Neural cell (in vitro differentiated cells): ENCODE results near the gene MEGF11. TPM values are rescaled to one million over a fixed set of nuclear protein-coding genes. Genes with fewer than 3 reads are reported as not detected.

ENCODE experiments used
- H2AFZ ChIP-seq: fragments of 200-600, 300-800 bp; sonication (generic), shearing (Covaris generic); 2 replicates; pipeline ENCODE4 v1.6.0; 2014; ENCODE audit warnings: low read depth, mild to moderate bottlenecking, antibody characterized with exemption, low read length, moderate library complexity
- H3F3A ChIP-seq: fragments of 200-600 bp; shearing (Covaris generic); 2 replicates; pipeline ENCODE4 v1.6.1; 2016; ENCODE audit warnings: mild to moderate bottlenecking, moderate library complexity, mixed read lengths, antibody characterized with exemption, low read length; ENCODE audit not compliant: insufficient read depth, poor library complexity, severe bottlenecking
- H3K27ac ChIP-seq: fragments of 200-600, 300-800 bp; sonication (generic), shearing (Covaris generic); 2 replicates; pipeline ENCODE4 v1.5.1; 2014; ENCODE audit warnings: mild to moderate bottlenecking, low read length, moderate library complexity
- H3K27me3 ChIP-seq: fragments of 300-800, 200-600 bp; sonication (generic), shearing (Covaris generic); 2 replicates; pipeline ENCODE4 v1.6.0; 2014; ENCODE audit warnings: mild to moderate bottlenecking, low read depth, low read length, moderate library complexity; ENCODE audit not compliant: insufficient read depth
- H3K36me3 ChIP-seq: fragments of 300-800, 200-600 bp; sonication (generic), shearing (Covaris generic); 2 replicates; pipeline ENCODE4 v1.5.1; 2014; ENCODE audit warnings: mild to moderate bottlenecking, antibody characterized with exemption, low read length, moderate library complexity; ENCODE audit not compliant: insufficient read depth
- H3K4me2 ChIP-seq: fragments of 300-800, 200-600 bp; sonication (generic), shearing (Covaris generic); 2 replicates; pipeline ENCODE4 v1.6.0; 2014; ENCODE audit warnings: mild to moderate bottlenecking, low read length
- H3K4me3 ChIP-seq: fragments of 300-800, 200-600 bp; sonication (generic), shearing (Covaris generic); 2 replicates; pipeline ENCODE4 v1.5.1; 2014; ENCODE audit warnings: mild to moderate bottlenecking, low read length, moderate library complexity
- H3K79me2 ChIP-seq: fragments of 200-600 bp; shearing (Covaris generic); replicated peaks from 2 replicates; pipeline ENCODE4 v1.6.0; 2014; ENCODE audit warnings: mild to moderate bottlenecking, low read length, moderate library complexity; ENCODE audit not compliant: insufficient read depth
- H3K9ac ChIP-seq: fragments of 300-800, 200-600 bp; sonication (generic), shearing (Covaris generic); 2 replicates; pipeline ENCODE4 v1.6.1; 2016; ENCODE audit warnings: mild to moderate bottlenecking, low read length, mixed read lengths
- H3K9me2 ChIP-seq: fragments of 200-600 bp; shearing (Covaris generic); 2 replicates; pipeline ENCODE4 v1.6.1; 2016; ENCODE audit warnings: mild to moderate bottlenecking, low read length, mixed read lengths; ENCODE audit not compliant: insufficient read depth
- H3K9me3 ChIP-seq: fragments of 200-600, 300-800 bp; sonication (generic), shearing (Covaris generic); 2 replicates; pipeline ENCODE4 v1.6.1; 2016; ENCODE audit warnings: mild to moderate bottlenecking, mixed run types, low read length, moderate library complexity, mixed read lengths
- H4K20me1 ChIP-seq: fragments of 200-600 bp; shearing (Covaris generic); 2 replicates; pipeline ENCODE4 v1.6.1; 2016; ENCODE audit warnings: mild to moderate bottlenecking, mixed run types; ENCODE audit not compliant: insufficient read depth
- EP300 ChIP-seq: fragments of 450-650 bp; conservative IDR thresholded peaks from 2 replicates; pipeline ENCODE4 v1.6.1; 2014; ENCODE audit warnings: antibody characterized with exemption, mild to moderate bottlenecking, moderate library complexity; ENCODE audit not compliant: poor library complexity, severe bottlenecking
- EZH2 ChIP-seq: fragments of 200-600, 300-800 bp; shearing (Covaris generic), sonication (generic); IDR thresholded peaks from 2 replicates; pipeline ENCODE4 v1.6.1; 2014; ENCODE audit warnings: antibody characterized with exemption, low read length, borderline replicate concordance, mild to moderate bottlenecking; ENCODE audit not compliant: insufficient read depth, poor library complexity, severe bottlenecking
- MXI1 ChIP-seq: fragments of 450-650 bp; conservative IDR thresholded peaks from 2 replicates; pipeline ENCODE4 v1.6.1; 2014; ENCODE audit warnings: antibody characterized with exemption, mild to moderate bottlenecking; ENCODE audit not compliant: poor library complexity, severe bottlenecking
- POLR2AphosphoS5 ChIP-seq: IDR thresholded peaks from 2 replicates; pipeline ENCODE4 v1.6.1; 2012
- RAD21 ChIP-seq: fragments of 450-650 bp; conservative IDR thresholded peaks from 2 replicates; pipeline ENCODE4 v1.6.1; 2014; ENCODE audit warnings: antibody characterized with exemption, mild to moderate bottlenecking, moderate library complexity
- SMC3 ChIP-seq: fragments of 450-650 bp; conservative IDR thresholded peaks from 2 replicates; pipeline ENCODE4 v1.6.1; 2014; ENCODE audit warnings: antibody characterized with exemption, mild to moderate bottlenecking, moderate library complexity; ENCODE audit not compliant: poor library complexity
- TAF1 ChIP-seq: IDR thresholded peaks from 2 replicates; pipeline ENCODE4 v1.6.1; 2012; ENCODE audit warnings: low read depth
- polyA plus RNA-seq: library from polyadenylated mRNA; depleted of rRNA; stranded (reverse); fragments of >200 nt; gene quantifications from 2 replicates; pipeline ENCODE4 v1.2.3, GENCODE V29; 2014
- TF ChIP-seq, protein P1 (sequence below): IDR thresholded peaks from 2 replicates; pipeline ENCODE4 v1.6.1; 2012; ENCODE audit warnings: borderline replicate concordance
- TF ChIP-seq, protein P2 (sequence below): fragments of 450-650 bp; IDR thresholded peaks from 2 replicates; pipeline ENCODE4 v1.5.1; 2014; ENCODE audit warnings: antibody characterized with exemption, mild to moderate bottlenecking, moderate library complexity; ENCODE audit not compliant: poor library complexity, severe bottlenecking

The MEGF11 gene
- polyA plus RNA-seq, 1 donor from 2014 or later, result 0.64 TPM

GRCh38 chr15:66147440-66147839 is 106.1 kb downstream of the MEGF11 start:
- Histone ChIP-seq H3K9me3 (no peaks in the 10 kb centered on the region), H3K27ac (no peak overlapping the region), H3K79me2 (no peaks in the 10 kb centered on the region), H4K20me1 (no peaks in the 10 kb centered on the region), H3K4me2 (no peak overlapping the region), H3K4me3 (no peak overlapping the region), H3K27me3 (no peaks in the 10 kb centered on the region), H3K9me2 (no peaks in the 10 kb centered on the region), H3F3A (no peaks in the 10 kb centered on the region), H3K9ac (no peak overlapping the region), H2AFZ (no peak overlapping the region), H3K36me3 (no peaks in the 10 kb centered on the region)
- TF ChIP-seq, protein P1, sequence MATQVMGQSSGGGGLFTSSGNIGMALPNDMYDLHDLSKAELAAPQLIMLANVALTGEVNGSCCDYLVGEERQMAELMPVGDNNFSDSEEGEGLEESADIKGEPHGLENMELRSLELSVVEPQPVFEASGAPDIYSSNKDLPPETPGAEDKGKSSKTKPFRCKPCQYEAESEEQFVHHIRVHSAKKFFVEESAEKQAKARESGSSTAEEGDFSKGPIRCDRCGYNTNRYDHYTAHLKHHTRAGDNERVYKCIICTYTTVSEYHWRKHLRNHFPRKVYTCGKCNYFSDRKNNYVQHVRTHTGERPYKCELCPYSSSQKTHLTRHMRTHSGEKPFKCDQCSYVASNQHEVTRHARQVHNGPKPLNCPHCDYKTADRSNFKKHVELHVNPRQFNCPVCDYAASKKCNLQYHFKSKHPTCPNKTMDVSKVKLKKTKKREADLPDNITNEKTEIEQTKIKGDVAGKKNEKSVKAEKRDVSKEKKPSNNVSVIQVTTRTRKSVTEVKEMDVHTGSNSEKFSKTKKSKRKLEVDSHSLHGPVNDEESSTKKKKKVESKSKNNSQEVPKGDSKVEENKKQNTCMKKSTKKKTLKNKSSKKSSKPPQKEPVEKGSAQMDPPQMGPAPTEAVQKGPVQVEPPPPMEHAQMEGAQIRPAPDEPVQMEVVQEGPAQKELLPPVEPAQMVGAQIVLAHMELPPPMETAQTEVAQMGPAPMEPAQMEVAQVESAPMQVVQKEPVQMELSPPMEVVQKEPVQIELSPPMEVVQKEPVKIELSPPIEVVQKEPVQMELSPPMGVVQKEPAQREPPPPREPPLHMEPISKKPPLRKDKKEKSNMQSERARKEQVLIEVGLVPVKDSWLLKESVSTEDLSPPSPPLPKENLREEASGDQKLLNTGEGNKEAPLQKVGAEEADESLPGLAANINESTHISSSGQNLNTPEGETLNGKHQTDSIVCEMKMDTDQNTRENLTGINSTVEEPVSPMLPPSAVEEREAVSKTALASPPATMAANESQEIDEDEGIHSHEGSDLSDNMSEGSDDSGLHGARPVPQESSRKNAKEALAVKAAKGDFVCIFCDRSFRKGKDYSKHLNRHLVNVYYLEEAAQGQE, result no peak
- TF ChIP-seq MXI1, result no peak
- no peak for TF ChIP-seq EP300
- TF ChIP-seq RAD21, result no peak
- no peak for TF ChIP-seq POLR2AphosphoS5
- TF ChIP-seq SMC3, result no peak
- TF ChIP-seq, protein P2, sequence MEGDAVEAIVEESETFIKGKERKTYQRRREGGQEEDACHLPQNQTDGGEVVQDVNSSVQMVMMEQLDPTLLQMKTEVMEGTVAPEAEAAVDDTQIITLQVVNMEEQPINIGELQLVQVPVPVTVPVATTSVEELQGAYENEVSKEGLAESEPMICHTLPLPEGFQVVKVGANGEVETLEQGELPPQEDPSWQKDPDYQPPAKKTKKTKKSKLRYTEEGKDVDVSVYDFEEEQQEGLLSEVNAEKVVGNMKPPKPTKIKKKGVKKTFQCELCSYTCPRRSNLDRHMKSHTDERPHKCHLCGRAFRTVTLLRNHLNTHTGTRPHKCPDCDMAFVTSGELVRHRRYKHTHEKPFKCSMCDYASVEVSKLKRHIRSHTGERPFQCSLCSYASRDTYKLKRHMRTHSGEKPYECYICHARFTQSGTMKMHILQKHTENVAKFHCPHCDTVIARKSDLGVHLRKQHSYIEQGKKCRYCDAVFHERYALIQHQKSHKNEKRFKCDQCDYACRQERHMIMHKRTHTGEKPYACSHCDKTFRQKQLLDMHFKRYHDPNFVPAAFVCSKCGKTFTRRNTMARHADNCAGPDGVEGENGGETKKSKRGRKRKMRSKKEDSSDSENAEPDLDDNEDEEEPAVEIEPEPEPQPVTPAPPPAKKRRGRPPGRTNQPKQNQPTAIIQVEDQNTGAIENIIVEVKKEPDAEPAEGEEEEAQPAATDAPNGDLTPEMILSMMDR, result no peak
- TF ChIP-seq TAF1, result no peak
- TF ChIP-seq EZH2, result no peak

DNA sequence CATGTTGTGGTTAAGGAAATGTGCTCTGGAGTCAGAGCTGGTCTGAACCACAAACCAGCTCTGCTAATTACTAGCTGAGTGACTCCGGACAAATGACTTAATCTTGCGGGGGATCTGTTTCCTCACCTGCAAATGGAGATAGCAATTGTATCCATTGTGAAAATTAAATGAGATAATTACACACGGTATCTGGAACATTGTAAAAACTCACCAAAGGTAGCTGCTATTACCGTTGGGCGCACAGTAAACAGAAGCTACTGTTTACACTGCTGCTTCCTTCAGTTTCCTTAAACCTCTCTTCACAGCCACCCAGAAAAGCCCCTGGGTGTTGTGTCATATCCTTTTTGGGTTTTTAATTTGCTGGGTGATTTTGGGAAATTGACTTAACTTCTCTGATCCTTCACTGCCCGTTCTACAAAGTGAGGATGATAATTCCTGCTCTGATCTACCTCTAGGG is 107.8 kb downstream of the MEGF11 start:
- Histone ChIP-seq H3K9ac (no peak overlapping the region), H2AFZ (no peak overlapping the region), H3K27ac (no peak overlapping the region), H3K27me3 (no peaks in the 10 kb centered on the region), H3K9me2 (no peaks in the 10 kb centered on the region), H3K36me3 (no peaks in the 10 kb centered on the region), H3K9me3 (no peaks in the 10 kb centered on the region), H3F3A (no peaks in the 10 kb centered on the region), H3K4me2 (no peak overlapping the region), H3K79me2 (no peaks in the 10 kb centered on the region), H4K20me1 (no peaks in the 10 kb centered on the region), H3K4me3 (no peak overlapping the region)
- TF ChIP-seq SMC3 (no peak), MXI1 (no peak), TAF1 (no peak), EZH2 (no peak), POLR2AphosphoS5 (no peak), EP300 (no peak), RAD21 (no peak)
- TF ChIP-seq, protein P2, result no peak
- TF ChIP-seq, protein P1, result no peak
